Measurements from ENCODE around the gene CLASRP.
A peak's percentile ranks its signal among the peaks of the same experiment; 100 is the strongest.

Gene CLASRP

GRCh38 chr19:45063851-45064801 is 25.3 kb downstream of the CLASRP start:
- DNase-seq, result no peak

- DNase-seq, result no peak
Measured at GRCh38 chr19:45066921-45067661, 28.2 kb downstream of the CLASRP start.

DNA sequence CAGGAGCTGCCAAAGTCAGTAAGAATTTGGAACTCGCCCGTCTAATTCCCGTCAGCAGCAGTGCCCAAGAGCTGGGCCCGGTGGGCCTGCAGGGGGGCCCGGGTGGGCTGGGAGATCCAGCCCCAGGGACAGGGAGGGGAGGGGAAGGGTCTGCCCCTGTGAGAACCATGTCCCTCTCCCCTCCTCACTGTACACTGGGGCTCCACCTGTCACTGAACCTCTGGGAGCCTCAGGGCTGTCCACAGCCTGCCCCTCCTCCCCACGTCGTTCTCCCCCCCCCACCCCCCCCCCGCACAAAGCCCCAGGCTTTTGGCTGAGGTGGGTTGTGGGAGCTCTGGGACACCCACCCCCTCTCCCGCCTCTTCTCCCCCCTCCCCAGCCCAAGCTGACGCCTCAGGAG is 29.2 kb downstream of the CLASRP start:
- DNase-seq, result no peak

- no peak for DNase-seq
Measured at GRCh38 chr19:45069056-45069455, 30.2 kb downstream of the CLASRP start.

GRCh38 chr19:45070214-45070613 is 31.4 kb downstream of the CLASRP start:
- DNase-seq, result no peak

DNA sequence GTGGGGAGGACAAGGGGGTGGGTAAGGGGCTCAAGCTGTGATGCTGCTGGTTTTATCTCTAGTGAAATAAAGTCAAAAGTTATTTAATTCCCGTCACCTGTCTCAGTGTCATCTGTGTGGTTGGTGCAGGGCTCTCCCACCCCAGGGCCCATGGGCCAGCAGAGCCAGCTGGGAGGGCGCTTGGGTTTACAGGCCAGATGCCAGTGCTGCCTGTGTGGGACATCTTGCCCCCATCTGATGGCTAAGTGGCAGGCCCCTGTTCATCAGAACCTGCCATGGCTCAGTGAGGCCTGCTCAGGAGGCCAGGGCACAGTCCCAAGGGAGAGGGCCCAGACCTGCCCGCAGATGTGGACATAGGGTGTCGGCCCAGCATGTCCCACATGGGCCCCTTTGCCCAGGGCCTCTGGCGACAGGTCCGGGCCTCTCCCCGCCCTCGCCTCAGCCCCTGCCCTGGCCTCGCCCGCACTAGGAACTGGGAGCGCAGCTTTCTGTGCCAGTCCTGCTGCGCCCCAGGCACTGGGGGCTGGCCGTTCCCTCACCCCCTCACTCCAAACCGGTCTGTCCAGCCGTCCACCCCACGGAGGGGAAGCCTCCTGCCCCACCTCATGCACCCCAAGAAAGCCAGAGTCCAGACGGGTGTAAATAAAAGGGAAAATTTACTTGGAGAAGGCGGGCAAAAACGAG is 32.2 kb downstream of the CLASRP start:
- no peak for DNase-seq

- DNase-seq, result no peak
Measured at GRCh38 chr19:45071545-45071938, 32.7 kb downstream of the CLASRP start.

DNA sequence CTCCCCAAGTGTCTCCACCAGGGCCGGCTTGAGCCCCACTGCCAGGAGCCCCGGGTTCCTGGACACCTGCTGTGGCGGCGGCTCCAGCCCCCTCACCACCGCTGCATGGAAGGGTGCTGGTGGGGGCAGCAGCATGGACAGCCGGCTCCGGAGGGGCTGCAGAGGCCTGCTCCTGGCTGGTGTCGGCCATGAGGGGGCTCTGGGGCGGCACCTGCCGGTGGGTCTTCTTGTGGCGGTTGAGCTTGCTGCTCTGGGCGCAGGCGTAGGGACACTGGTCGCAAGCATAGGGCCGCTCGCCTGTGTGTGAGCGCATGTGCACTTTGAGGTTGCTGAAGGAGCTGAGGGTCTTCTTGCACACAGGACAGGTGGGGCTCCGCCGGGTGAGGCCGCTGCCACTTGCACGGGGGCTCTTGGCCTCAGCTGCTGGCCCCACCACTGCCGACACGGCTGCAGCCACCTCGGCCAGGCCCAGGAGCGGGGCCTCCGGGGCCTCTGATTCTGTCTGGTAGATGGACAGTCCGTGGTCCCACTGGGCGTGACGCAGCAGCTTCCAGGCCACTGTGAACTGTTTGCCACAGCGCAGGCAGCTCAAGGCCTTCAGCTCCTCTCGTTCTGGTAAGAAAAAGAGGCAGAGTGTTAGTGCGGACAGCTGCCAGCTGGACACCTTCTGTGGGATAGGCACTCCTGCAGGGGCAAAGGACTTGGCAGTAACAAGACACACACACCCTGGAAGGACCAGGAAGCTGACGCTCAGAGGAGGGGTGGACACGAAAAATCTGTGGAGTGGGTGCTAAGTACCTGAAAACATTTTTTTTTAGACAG is 33.3 kb downstream of the CLASRP start:
- DNase-seq, result no peak

DNA sequence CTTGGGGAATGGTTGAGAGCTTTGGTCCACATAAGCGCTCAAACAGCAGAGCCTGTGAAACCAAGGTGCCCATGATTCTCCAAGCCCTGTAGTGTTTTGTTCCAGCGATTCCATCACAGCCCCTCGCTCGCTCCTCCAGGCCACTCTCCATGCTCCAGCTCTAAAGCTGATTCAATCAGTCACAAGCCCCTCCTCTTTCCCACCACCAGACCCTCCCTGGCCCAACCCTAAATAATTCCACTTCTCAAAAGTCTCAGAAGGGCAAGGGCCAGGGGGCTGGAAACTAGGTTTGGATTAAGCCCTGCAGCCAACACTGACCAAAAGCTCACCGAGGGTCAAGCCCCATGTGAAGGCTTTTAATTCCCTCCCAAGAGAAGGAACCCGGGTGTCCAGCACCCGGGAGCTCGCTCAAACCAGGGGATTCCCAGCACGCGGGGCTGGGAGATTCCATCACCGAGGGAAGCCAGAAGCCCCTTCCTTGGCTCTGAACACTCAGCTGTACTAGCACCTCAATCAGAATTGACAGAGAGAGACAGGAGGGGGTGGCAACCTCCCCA is 36.0 kb downstream of the CLASRP start:
- DNase-seq, result no peak

- peak; percentile 57 for DNase-seq
Measured at GRCh38 chr19:45075301-45076028, 36.6 kb downstream of the CLASRP start.

GRCh38 chr19:45076029-45076850 is 37.4 kb downstream of the CLASRP start, which contains the start of gene ZNF296:
ZNF296 (minus strand) TSS chr19:45076478; CDS start chr19:45076373, 105 bp downstream.
- DNase-seq, result peak; percentile 86

GRCh38 chr19:45076851-45077730 is 38.2 kb downstream of the CLASRP start:
- no peak for DNase-seq

- DNase-seq, result no peak
Measured at GRCh38 chr19:45078390-45079062, 39.7 kb downstream of the CLASRP start.

DNA sequence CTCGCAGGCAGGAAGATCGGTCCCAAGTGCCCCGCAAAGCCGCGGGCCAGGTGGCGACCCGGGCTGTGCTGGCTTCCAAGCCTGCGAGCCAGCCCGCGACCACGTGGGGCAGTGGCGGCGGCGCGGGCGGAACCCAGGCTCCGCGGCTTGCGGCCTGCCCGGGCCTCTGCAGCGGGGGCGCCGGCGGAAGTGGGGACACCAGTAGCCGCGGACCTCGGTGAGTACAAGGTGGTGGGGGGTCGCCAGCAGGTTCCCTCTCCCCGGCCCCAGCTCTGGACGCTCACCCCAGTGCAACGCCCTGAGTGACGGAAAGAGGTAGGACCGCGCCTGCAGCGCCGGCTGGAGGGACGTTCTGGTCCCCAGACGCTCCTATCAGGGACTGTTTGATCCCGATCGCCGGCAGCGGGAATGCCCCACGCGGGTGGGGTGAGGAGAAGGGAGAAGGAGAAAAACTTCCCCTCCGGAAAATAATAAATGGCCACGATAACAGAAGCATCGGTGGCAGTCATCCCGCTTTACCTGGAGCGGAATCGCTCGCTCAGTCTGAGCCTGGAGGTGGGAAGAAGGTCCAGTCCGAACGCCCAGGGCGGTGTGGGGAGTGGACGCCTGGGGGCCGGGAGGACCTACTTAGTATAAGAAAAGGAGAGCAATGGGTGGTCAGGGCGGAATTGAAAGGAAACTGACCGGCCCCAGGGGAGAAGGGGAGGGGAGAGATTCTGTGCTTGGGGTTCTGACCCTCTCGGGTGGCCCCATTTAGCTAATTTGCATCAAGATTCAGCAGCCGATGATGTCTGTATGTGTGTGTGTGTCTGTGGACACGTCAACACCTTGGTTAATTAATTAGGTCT is 40.4 kb downstream of the CLASRP start, which contains the start of gene GEMIN7:
Gene GEMIN7, plus strand, starts transcription at position 198 of the 848 bp plus-strand sequence. CDS start 10,855 bp downstream, outside the sequence.
- peak; percentile 80 for DNase-seq

DNA sequence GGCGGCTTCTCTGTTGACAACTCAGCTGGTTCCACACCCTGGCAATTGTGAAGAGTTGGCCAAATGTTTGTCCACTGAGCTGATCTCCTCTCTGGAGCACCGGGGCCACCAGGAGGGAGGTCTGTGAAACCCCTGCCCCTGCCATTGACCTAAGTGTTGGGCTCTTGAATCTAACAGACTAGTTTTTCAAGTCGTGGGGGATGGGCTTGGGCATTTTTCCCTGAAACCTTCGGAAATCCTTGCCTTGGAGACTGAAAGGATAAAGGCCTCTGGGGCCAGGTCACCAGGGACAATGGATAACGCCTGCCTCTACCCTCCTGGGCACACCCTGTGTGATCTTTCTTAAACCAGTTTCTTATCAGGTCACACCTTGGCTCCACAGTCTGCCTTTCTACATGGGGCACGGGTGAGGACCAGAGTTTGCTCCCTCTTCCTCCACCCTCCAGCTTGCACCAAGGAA is 41.1 kb downstream of the CLASRP start:
- no peak for DNase-seq

DNA sequence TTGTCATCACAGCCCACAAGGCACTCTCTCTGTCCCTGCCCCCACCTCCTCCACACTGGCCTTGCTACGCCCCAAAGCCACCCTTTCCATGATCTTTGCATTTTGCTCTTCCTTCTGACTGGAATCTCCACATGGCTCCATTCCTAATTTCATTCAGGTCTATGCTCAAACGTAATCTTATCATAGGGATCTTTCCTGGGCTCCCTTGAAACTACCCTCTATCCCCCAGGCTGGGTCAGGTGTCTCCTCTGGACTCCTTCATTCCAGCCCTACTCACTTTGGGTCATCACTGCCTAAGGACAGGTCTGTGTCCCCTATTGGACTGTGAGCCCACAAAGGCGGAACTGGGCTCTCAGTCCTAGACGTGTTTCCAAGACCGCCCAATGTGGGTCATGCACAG is 43.3 kb downstream of the CLASRP start:
- no peak for DNase-seq

DNA sequence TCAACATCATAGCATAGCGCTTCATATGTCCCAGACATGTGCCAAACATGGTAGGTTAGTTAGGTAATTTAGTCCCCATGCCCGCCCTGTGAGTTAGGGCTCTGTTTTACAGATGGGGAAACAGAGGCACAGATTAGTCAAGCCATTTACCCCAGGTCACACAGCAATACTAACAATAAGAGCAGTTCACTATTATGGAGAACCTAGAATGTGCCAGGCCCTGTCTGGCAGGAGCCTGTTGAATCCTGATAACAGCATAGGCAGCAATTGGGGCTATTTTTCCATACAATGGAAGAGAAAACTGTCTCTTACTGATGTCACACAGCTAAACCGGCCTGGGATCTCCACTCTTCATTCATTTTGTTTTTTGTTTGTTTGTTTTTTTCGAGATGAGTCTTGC is 47.6 kb downstream of the CLASRP start:
- no peak for DNase-seq
